ENCODE data around the gene TRIAP1.

- TF ChIP-seq CTCF (IDR thresholded peaks at IDR 0.05) (no peak), POLR2AphosphoS5 (IDR thresholded peaks at IDR 0.05) (no peak), POLR2A (IDR thresholded peaks at IDR 0.05) (no peak), EP300 (IDR thresholded peaks at IDR 0.05) (no peak)
Observed at GRCh38 chr12:120462099-120462640, 16.0 kb upstream of the TRIAP1 start.
